22Rv1 (cell line): ENCODE data around the gene CTSK.

ENCODE experiments used
- ZFX ChIP-seq: fragments of 450-650 bp; IDR thresholded peaks from 2 replicates; pipeline ENCODE4 v1.6.1; 2017; ENCODE audit warnings: antibody characterized with exemption, borderline replicate concordance
- TF ChIP-seq, protein P1 (sequence below): fragments of 450-650 bp; IDR thresholded peaks from 2 replicates; pipeline ENCODE4 v1.5.1; 2017; ENCODE audit warnings: mild to moderate bottlenecking

DNA sequence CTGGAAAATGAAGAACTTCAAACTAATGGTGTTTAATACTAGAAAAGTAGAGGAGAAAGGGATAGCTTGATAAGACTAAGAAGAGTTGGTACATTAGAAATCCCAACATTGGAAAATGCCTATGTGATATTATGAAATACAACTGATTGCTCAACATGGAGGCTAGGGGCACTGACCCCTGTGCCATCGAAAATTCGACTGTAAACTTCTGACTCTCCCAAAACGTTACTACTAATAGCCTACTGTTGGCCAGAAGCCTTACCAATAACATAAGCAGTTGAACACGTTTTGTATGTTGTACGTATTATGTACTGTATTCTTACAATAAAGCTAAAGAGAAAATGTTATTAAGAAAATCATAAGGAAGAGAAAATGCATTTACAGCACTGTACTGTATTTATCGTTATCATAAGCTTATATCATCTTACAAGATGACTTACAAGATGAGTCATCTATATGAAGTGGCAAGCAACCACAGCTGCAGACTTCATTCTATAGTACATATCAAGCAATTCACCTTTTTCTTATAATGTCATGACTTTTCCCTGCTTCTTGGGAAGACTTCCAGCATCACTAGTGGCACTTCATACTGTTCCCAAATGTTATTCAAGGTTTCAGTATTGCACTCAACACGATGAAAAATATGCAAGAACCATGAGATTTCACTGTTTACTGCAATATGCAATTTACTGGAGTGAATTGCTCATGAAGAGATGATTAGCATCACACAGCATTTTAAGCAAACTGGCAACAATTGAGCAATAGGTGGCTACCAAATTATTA is 12.9 kb upstream of the CTSK start:
- TF ChIP-seq, protein P1, sequence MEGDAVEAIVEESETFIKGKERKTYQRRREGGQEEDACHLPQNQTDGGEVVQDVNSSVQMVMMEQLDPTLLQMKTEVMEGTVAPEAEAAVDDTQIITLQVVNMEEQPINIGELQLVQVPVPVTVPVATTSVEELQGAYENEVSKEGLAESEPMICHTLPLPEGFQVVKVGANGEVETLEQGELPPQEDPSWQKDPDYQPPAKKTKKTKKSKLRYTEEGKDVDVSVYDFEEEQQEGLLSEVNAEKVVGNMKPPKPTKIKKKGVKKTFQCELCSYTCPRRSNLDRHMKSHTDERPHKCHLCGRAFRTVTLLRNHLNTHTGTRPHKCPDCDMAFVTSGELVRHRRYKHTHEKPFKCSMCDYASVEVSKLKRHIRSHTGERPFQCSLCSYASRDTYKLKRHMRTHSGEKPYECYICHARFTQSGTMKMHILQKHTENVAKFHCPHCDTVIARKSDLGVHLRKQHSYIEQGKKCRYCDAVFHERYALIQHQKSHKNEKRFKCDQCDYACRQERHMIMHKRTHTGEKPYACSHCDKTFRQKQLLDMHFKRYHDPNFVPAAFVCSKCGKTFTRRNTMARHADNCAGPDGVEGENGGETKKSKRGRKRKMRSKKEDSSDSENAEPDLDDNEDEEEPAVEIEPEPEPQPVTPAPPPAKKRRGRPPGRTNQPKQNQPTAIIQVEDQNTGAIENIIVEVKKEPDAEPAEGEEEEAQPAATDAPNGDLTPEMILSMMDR = no peak
- no peak for TF ChIP-seq ZFX
